A549 (cell line): ENCODE results near the gene FAM107A. TPM values are rescaled to one million over a fixed set of nuclear protein-coding genes. Genes with fewer than 3 reads are reported as not detected.

Experiments used
- ATAC-seq, 2 experiments: fragments of 200-7000 bp in 1 of 2; fragments of >200 bp in 1 of 2; cut with Nextera tagmentation in 1 of 2; cut with Tn5 transposase in 1 of 2; 3 replicates each; pipeline versions ENCODE4 v1.8.0 to v1.9.1; 2018 to 2020; ENCODE audit warnings: mild to moderate bottlenecking in 1 of 2, moderate library complexity in 1 of 2
- CTCF ChIA-PET: fragments of 300-600 bp; sonication (Branson Sonifier 250); formaldehyde crosslinking; extraction: SDS; loops from one replicate; lab custom pipeline; 2021; ENCODE audit warnings: antibody characterized with exemption, inconsistent platforms; lab: Yijun Ruan, JAX
- POLR2A ChIA-PET: fragments of 350-600 bp; formaldehyde crosslinking; extraction: SDS; loops from one replicate; lab custom pipeline; 2021; ENCODE audit warnings: antibody characterized with exemption, inconsistent platforms; lab: Yijun Ruan, JAX
- DNase-seq, 2 experiments: peaks; one replicate each; pipeline versions ENCODE4 v3.0.0 to v3.0.0-alpha.2; 2011 to 2016; ENCODE audit warnings: low read depth in 1 of 2, low spot score in 1 of 2
- FAIRE-seq: peaks from 2 replicates; lab custom pipeline; 2011; peaks lifted over from hg19 to GRCh38; lab: Jason Lieb, UNC
- H3K27ac ChIP-seq, 2 experiments: fragments of >200 bp; sonication (Bioruptor Twin); formaldehyde crosslinking; 3 replicates each; pipeline ENCODE4 v1.5.1; 2016 to 2017
- H3K4me1 ChIP-seq: fragments of >200 bp; sonication (Bioruptor Twin); formaldehyde crosslinking; 3 replicates; pipeline ENCODE4 v1.6.1; 2016
- H3K4me2 ChIP-seq: fragments of >200 bp; sonication (Bioruptor Twin); formaldehyde crosslinking; 3 replicates; pipeline ENCODE4 v1.6.1; 2016
- H3K4me3 ChIP-seq: fragments of >200 bp; sonication (Bioruptor Twin); formaldehyde crosslinking; 3 replicates; pipeline ENCODE4 v1.5.1; 2016
- H3K9me3 ChIP-seq: fragments of >200 bp; sonication (Bioruptor Twin); formaldehyde crosslinking; 3 replicates; pipeline ENCODE4 v1.6.1; 2016
- BCL3 ChIP-seq: fragments of >200 bp; sonication (Bioruptor Twin); formaldehyde crosslinking; IDR thresholded peaks from 3 replicates; pipeline ENCODE4 v1.6.1; 2016
- CBX8 ChIP-seq: fragments of 200-600 bp; sonication (generic); IDR thresholded peaks from 2 replicates; pipeline ENCODE4 v1.6.1; 2016
- CHD4 ChIP-seq: fragments of 200-600 bp; sonication (generic); IDR thresholded peaks from 2 replicates; pipeline ENCODE4 v1.6.1; 2016; ENCODE audit warnings: antibody characterized with exemption, mild to moderate bottlenecking, borderline replicate concordance
- ELK1 ChIP-seq: fragments of 150-350 bp; IDR thresholded peaks from 2 replicates; pipeline ENCODE4 v1.6.1; 2014; ENCODE audit warnings: low read depth, mild to moderate bottlenecking, low read length
- FOSB ChIP-seq: fragments of 250-450 bp; sonication (Bioruptor Pico); IDR thresholded peaks from 2 replicates; pipeline ENCODE4 v1.5.0; 2020; ENCODE audit warnings: mild to moderate bottlenecking, moderate library complexity
- FOSL2 ChIP-seq, 2 experiments: fragments of 450-650 bp in 1 of 2; fragments of >200 bp in 1 of 2; sonication (Bioruptor Twin) in 1 of 2; formaldehyde crosslinking; IDR thresholded peaks; 2 replicates each; pipeline versions ENCODE4 v1.5.0 to v1.6.1; 2016 to 2020; ENCODE audit warnings: mild to moderate bottlenecking in 1 of 2, moderate library complexity in 1 of 2
- HEYL ChIP-seq: fragments of 250-450 bp; sonication (Bioruptor Pico); IDR thresholded peaks from 2 replicates; pipeline ENCODE4 v1.8.0; 2021; ENCODE audit warnings: mild to moderate bottlenecking, moderate library complexity
- HOXB13 ChIP-seq: fragments of 250-450 bp; sonication (Bioruptor Pico); IDR thresholded peaks from 2 replicates; pipeline ENCODE4 v1.5.0; 2020; ENCODE audit warnings: low read depth, mild to moderate bottlenecking, moderate library complexity
- MAFK ChIP-seq: fragments of 450-650 bp; IDR thresholded peaks from 2 replicates; pipeline ENCODE4 v1.6.1; 2014; ENCODE audit not compliant: partially characterized antibody
- MYC ChIP-seq: IDR thresholded peaks from 2 replicates; pipeline ENCODE4 v1.6.1; 2012; ENCODE audit warnings: mild to moderate bottlenecking, inconsistent platforms, low read length, improper control_type of control experiment, borderline replicate concordance
- PBX3 ChIP-seq: IDR thresholded peaks from 2 replicates; pipeline ENCODE4 v1.6.1; 2012
- RARB ChIP-seq: fragments of 250-450 bp; sonication (Bioruptor Pico); IDR thresholded peaks from 2 replicates; pipeline ENCODE4 v1.8.0; 2021; ENCODE audit warnings: mild to moderate bottlenecking, moderate library complexity
- REST ChIP-seq: fragments of 200-600 bp; sonication (generic); IDR thresholded peaks from 2 replicates; pipeline ENCODE4 v1.6.1; 2016; ENCODE audit warnings: antibody characterized with exemption, mild to moderate bottlenecking, moderate library complexity
- RNF2 ChIP-seq: fragments of 200-600 bp; sonication (generic); IDR thresholded peaks from 2 replicates; pipeline ENCODE4 v1.6.1; 2016; ENCODE audit warnings: low read depth, mild to moderate bottlenecking, antibody characterized with exemption, moderate library complexity, borderline replicate concordance
- SREBF2 ChIP-seq: fragments of 450-650 bp; IDR thresholded peaks from 2 replicates; pipeline ENCODE4 v1.6.1; 2014; ENCODE audit warnings: mild to moderate bottlenecking, moderate library complexity
- USF2 ChIP-seq: fragments of 450-650 bp; IDR thresholded peaks from 2 replicates; pipeline ENCODE4 v1.6.1; 2014; ENCODE audit warnings: antibody characterized with exemption
- WGBS: methylation state at CpG from one replicate; pipeline ENCODE4 v1.1.6; 2017; ENCODE audit errors: missing lambda C conversion rate; 5-methylcytosine and 5-hydroxymethylcytosine counted together
- polyA plus RNA-seq, 4 experiments: library from polyadenylated mRNA; depleted of rRNA in 3 of 4; stranded (reverse); fragments of >200 nt; fragmentation: RNase III in 1 of 4; extraction: RNeasy Plus Mini Kit Qiagen cat#74134 plus additional on column Dnase treatment in 1 of 4; gene quantifications; 2 replicates in 3 of 4; 3 replicates in 1 of 4; pipeline ENCODE4 v1.2.3, GENCODE V29; 2011 to 2017

Gene FAM107A
- polyA plus RNA-seq, 2 of the 4 experiments (the other 2 are of a cell fraction), result 0.04 TPM; not detected in 1

- WGBS, result 45% methylated on average over 4 of the region's 4 CpGs
- H3K27ac ChIP-seq, result no peak overlapping the region
- ATAC-seq (no peak), FAIRE-seq (no peak)
- no peak overlapping the region for H3K4me3 ChIP-seq
- TF ChIP-seq BCL3 (no peak), RNF2 (no peak), FOSL2 (IDR thresholded peaks at IDR 0.05) (no peak), FOSL2 (CRISPR knock-in tag; IDR thresholded peaks at IDR 0.05) (no peak), HOXB13 (CRISPR knock-in tag) (no peak), PBX3 (no peak), ELK1 (no peak), CHD4 (no peak), FOSB (CRISPR knock-in tag) (no peak), MYC (no peak), RARB (CRISPR knock-in tag) (no peak), CBX8 (no peak), MAFK (no peak), SREBF2 (no peak), USF2 (no peak), REST (no peak), HEYL (no peak)
- TF ChIP-seq, all 56 proteins: peak for 0
- DNase-seq, result no peak
- H3K9me3 ChIP-seq, result no peaks in the 10 kb centered on the region
- H3K4me1 ChIP-seq, result no peaks in the 10 kb centered on the region
- H3K4me2 ChIP-seq, result no peak overlapping the region
- POLR2A ChIA-PET, result no interaction called here
- CTCF ChIA-PET, result interaction anchor here (1.2 kb wide), 1 partner anchor 8 kb away, joined by 3 read pairs; no protein-coding TSS in a partner anchor
Measured at GRCh38 chr3:58607816-58608215, 30.6 kb upstream of the FAM107A start.

- H3K9me3 ChIP-seq, result no peaks in the 10 kb centered on the region
- no peak overlapping the region for H3K4me2 ChIP-seq
- FAIRE-seq, result no peak
- CTCF ChIA-PET, result interaction anchor here (1.2 kb wide), 1 partner anchor 9 kb away, joined by 3 read pairs; no protein-coding TSS in a partner anchor
- DNase-seq, result no peak
- H3K4me3 ChIP-seq, result no peak overlapping the region
- no peak for TF ChIP-seq RNF2
- ATAC-seq, result no peak
- WGBS, result 57% methylated on average over 1 of the region's 1 CpG
- POLR2A ChIA-PET, result no interaction called here
- no peaks in the 10 kb centered on the region for H3K4me1 ChIP-seq
- no peak overlapping the region for H3K27ac ChIP-seq
Measured at GRCh38 chr3:58606693-58607092, 29.5 kb upstream of the FAM107A start.
